OCI-LY1 (cell line): ENCODE results near the gene SHROOM3.

Source experiments
- H2AFZ ChIP-seq: fragments of 200-600 bp; sonication (generic), shearing (Covaris generic); 2 replicates; pipeline ENCODE4 v1.6.0; 2014; ENCODE audit warnings: antibody characterized with exemption, mild to moderate bottlenecking, low read length
- H3F3A ChIP-seq: fragments of 200-600 bp; sonication (generic), shearing (Covaris generic); 2 replicates; pipeline ENCODE4 v1.6.0; 2014; ENCODE audit warnings: mild to moderate bottlenecking, antibody characterized with exemption, low read length, moderate library complexity; ENCODE audit not compliant: insufficient read depth
- H3K27ac ChIP-seq: fragments of 200-600 bp; sonication (generic); 2 replicates; pipeline ENCODE4 v1.5.1; 2014; ENCODE audit warnings: low read length, mixed run types, mild to moderate bottlenecking, low read depth; ENCODE audit not compliant: poor library complexity, severe bottlenecking
- H3K27me3 ChIP-seq: fragments of 200-600 bp; sonication (generic); 2 replicates; pipeline ENCODE4 v1.6.0; 2014; ENCODE audit warnings: antibody characterized with exemption, mild to moderate bottlenecking, low read length, moderate library complexity; ENCODE audit not compliant: insufficient read depth
- H3K36me3 ChIP-seq: fragments of 200-600 bp; sonication (generic); 2 replicates; pipeline ENCODE4 v1.6.1; 2014; ENCODE audit warnings: mild to moderate bottlenecking, antibody characterized with exemption, low read length, moderate library complexity, mixed read lengths; ENCODE audit not compliant: insufficient read depth
- H3K4me1 ChIP-seq: fragments of 200-600 bp; sonication (generic); 2 replicates; pipeline ENCODE4 v1.5.1; 2014; ENCODE audit warnings: mild to moderate bottlenecking, low read length, moderate library complexity; ENCODE audit not compliant: insufficient read depth, severe bottlenecking
- H3K4me2 ChIP-seq: fragments of 200-600 bp; sonication (generic), shearing (Covaris generic); 2 replicates; pipeline ENCODE4 v1.6.1; 2014; ENCODE audit warnings: low read length
- H3K4me3 ChIP-seq: fragments of 200-600 bp; sonication (generic); 2 replicates; pipeline ENCODE4 v1.5.1; 2014; ENCODE audit warnings: low read length, low read depth, mild to moderate bottlenecking, mixed read lengths; ENCODE audit not compliant: poor library complexity, severe bottlenecking
- H3K79me2 ChIP-seq: fragments of 200-600 bp; shearing (Covaris generic); 2 replicates; pipeline ENCODE4 v1.6.1; 2016; ENCODE audit warnings: mixed run types, low read length, mixed read lengths; ENCODE audit not compliant: insufficient read depth
- H3K9ac ChIP-seq: fragments of 200-600 bp; sonication (generic), shearing (Covaris generic); 2 replicates; pipeline ENCODE4 v1.6.1; 2014; ENCODE audit warnings: mild to moderate bottlenecking, low read length, mixed read lengths
- H3K9me2 ChIP-seq: fragments of 200-600 bp; sonication (generic), shearing (Covaris generic); 2 replicates; pipeline ENCODE4 v1.6.1; 2014; ENCODE audit warnings: low read depth, mild to moderate bottlenecking, low read length, mixed read lengths
- H3K9me3 ChIP-seq: fragments of 200-600 bp; shearing (Covaris generic); 2 replicates; pipeline ENCODE4 v1.6.1; 2014; ENCODE audit warnings: low read length, mixed read lengths
- H4K20me1 ChIP-seq: fragments of 200-600 bp; sonication (generic), shearing (Covaris generic); 2 replicates; pipeline ENCODE4 v1.6.0; 2016; ENCODE audit warnings: mild to moderate bottlenecking, low read length; ENCODE audit not compliant: insufficient read depth
- EZH2 ChIP-seq: fragments of 200-600 bp; sonication (generic), shearing (Covaris generic); IDR thresholded peaks from 2 replicates; pipeline ENCODE4 v1.8.0; 2017; ENCODE audit warnings: borderline replicate concordance, mixed run types, mild to moderate bottlenecking, antibody characterized with exemption, low read length, moderate library complexity, mixed read lengths
- TF ChIP-seq, protein P1 (sequence below): fragments of 200-600 bp; sonication (generic), shearing (Covaris generic); IDR thresholded peaks from 2 replicates; pipeline ENCODE4 v1.5.1; 2017; ENCODE audit warnings: mild to moderate bottlenecking, antibody characterized with exemption, low read length, moderate library complexity, mixed read lengths

The SHROOM3 gene

DNA sequence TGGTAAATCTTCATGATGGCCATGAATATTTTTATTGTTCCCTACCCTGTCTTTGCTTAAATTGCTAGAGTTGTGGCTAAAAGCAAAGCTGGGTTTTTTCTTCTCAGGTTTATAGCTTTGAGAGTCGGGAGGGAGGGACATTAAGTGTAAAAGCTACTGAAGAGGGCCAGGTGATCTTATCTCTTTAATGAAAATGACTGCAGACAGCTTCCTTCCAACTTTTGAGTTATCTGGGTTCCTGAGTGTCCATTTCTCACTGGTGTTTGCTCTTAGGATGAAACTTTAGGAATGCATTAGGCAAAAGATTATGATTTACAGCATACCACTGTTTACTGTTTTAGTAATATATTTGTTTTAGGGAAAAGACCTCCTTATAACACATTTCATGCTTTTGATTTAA, 187.7 kb downstream of the SHROOM3 start:
- no peaks in the 10 kb centered on the region for H3F3A ChIP-seq
- TF ChIP-seq EZH2: no peak
- TF ChIP-seq, protein P1, sequence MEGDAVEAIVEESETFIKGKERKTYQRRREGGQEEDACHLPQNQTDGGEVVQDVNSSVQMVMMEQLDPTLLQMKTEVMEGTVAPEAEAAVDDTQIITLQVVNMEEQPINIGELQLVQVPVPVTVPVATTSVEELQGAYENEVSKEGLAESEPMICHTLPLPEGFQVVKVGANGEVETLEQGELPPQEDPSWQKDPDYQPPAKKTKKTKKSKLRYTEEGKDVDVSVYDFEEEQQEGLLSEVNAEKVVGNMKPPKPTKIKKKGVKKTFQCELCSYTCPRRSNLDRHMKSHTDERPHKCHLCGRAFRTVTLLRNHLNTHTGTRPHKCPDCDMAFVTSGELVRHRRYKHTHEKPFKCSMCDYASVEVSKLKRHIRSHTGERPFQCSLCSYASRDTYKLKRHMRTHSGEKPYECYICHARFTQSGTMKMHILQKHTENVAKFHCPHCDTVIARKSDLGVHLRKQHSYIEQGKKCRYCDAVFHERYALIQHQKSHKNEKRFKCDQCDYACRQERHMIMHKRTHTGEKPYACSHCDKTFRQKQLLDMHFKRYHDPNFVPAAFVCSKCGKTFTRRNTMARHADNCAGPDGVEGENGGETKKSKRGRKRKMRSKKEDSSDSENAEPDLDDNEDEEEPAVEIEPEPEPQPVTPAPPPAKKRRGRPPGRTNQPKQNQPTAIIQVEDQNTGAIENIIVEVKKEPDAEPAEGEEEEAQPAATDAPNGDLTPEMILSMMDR: no peak
- no peak overlapping the region for H2AFZ ChIP-seq
- no peaks in the 10 kb centered on the region for H4K20me1 ChIP-seq
- H3K79me2 ChIP-seq: no peaks in the 10 kb centered on the region
- H3K4me3 ChIP-seq: no peak overlapping the region
- no peaks in the 10 kb centered on the region for H3K27me3 ChIP-seq
- H3K4me2 ChIP-seq: no peak overlapping the region
- H3K36me3 ChIP-seq: no peaks in the 10 kb centered on the region
- no peaks in the 10 kb centered on the region for H3K9me2 ChIP-seq
- no peak overlapping the region for H3K9ac ChIP-seq
- H3K9me3 ChIP-seq: no peaks in the 10 kb centered on the region
- no peak overlapping the region for H3K27ac ChIP-seq
- H3K4me1 ChIP-seq: no peaks in the 10 kb centered on the region

DNA sequence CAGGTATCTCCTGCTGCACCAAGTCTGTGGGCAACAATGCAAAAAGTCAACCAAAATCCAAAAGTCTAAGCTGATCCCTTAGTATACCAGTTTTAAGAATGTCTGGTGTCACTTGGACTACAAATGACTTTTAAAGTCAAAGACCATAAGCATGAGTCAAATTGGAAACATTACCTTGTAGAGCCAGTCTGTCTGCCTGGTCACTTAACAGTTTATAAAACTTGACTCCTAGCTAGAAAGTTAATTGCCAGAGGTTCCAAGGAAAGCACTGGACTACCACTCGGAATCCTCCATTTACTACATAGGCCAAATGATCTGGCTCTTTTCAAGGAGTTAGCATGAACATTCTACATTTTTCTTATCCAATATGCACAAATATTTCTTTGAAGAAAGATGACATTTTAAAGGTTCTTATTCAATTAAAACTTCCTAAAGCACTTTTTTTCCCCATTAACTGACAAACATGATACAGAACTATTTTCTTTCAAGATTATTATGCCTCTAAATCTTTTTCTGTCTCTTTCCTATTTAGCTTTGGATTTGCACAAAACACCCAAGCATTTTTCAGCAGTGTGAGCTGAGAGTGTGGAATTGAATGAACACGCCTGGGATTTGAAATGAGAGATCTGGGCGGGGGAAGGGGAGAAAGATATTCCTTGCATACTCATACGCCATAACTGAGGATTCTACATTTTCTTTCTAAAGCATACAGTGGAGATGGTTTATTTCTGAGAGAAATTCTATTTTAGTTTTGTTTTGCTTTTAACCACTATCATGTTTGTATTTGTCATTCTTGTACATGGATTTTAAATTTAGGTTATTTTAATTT, 188.4 kb downstream of the SHROOM3 start:
- Histone ChIP-seq H3K36me3 (no peaks in the 10 kb centered on the region), H3K4me2 (no peak overlapping the region), H3K79me2 (no peaks in the 10 kb centered on the region), H3K27ac (no peak overlapping the region), H3K9ac (no peak overlapping the region), H3K4me1 (no peaks in the 10 kb centered on the region), H3K9me3 (no peaks in the 10 kb centered on the region), H3K27me3 (no peaks in the 10 kb centered on the region), H2AFZ (no peak overlapping the region), H3F3A (no peaks in the 10 kb centered on the region), H4K20me1 (no peaks in the 10 kb centered on the region), H3K9me2 (no peaks in the 10 kb centered on the region), H3K4me3 (no peak overlapping the region)
- TF ChIP-seq, protein P1: no peak
- TF ChIP-seq EZH2: no peak

DNA sequence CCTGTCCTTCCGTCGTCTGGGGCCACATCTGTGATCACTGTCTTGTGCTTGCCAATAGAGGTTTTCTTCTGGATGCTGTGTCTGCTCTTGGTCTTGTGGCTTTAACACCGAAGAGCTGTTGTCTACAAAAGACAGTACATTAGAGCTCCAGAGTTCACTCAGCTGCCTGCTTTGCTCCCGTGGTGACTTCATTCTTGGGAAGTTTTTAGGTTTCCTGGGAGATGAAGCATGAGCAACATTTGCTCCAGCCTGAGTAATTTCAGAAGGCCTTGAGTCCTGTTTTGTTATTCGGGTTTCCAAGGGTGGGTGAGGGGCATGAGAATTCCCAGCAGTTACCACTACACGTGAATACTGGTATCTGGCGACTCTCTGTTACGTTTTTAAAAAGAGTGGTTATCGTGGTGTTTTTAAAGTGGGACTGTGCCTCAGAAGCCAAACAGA, 189.2 kb downstream of the SHROOM3 start:
- Histone ChIP-seq H3K9ac (no peak overlapping the region), H3K4me3 (no peak overlapping the region), H3K27me3 (no peaks in the 10 kb centered on the region), H3F3A (no peaks in the 10 kb centered on the region), H3K79me2 (no peaks in the 10 kb centered on the region), H3K4me2 (no peak overlapping the region), H3K27ac (no peak overlapping the region), H3K9me2 (no peaks in the 10 kb centered on the region), H3K4me1 (no peaks in the 10 kb centered on the region), H4K20me1 (no peaks in the 10 kb centered on the region), H3K9me3 (no peaks in the 10 kb centered on the region), H3K36me3 (no peaks in the 10 kb centered on the region), H2AFZ (no peak overlapping the region)
- no peak for TF ChIP-seq EZH2
- TF ChIP-seq, protein P1: no peak
